ENCODE data around the gene MACIR. TPM values are rescaled to one million over a fixed set of nuclear protein-coding genes. Genes with fewer than 3 reads are reported as not detected.

The MACIR gene
- total and polyA plus RNA-seq, 2 donors (not counting 3 experiments of a cell fraction or from before 2014, with no cell fraction given): 4.0 to 9.3 TPM

- Histone ChIP-seq H3K9me3 (replicated peaks; ENCODE audit: control insufficient read depth, insufficient read depth, low read length) (no peaks in the 10 kb centered on the region), H3K79me2 (ENCODE audit: control insufficient read depth, insufficient read depth, low read length) (no peaks in the 10 kb centered on the region), H3K36me3 (ENCODE audit: control insufficient read depth in 2 of 2, extremely low read depth in 1 of 2, insufficient read depth in 2 of 2, low read length in 2 of 2) (no peaks in the 10 kb centered on the region), H2AFZ (ENCODE audit: low read depth, low read length) (no peak overlapping the region), H3K9me1 (replicated peaks; ENCODE audit: control insufficient read depth, extremely low read depth, insufficient read depth, low read length) (no peaks in the 10 kb centered on the region), H3K27ac (ENCODE audit: insufficient read depth, low read depth, low read length) (no peak overlapping the region), H3K9ac (replicated peaks; ENCODE audit: extremely low read depth, insufficient read depth, low read length) (no peak overlapping the region), H3K4me1 (ENCODE audit: control insufficient read depth, extremely low read depth, insufficient read depth, low read length) (peaks cover 2% of the 10 kb centered on the region), H3K4me2 (ENCODE audit: insufficient read depth, low read length) (no peak overlapping the region), H3K4me3 (replicated peaks in 1 of 3; ENCODE audit: insufficient read depth in 1 of 3, low read depth in 1 of 3, low read length in 3 of 3) (no peak overlapping the region), H4K20me1 (replicated peaks; ENCODE audit: control insufficient read depth, extremely low read depth, insufficient read depth, low read length) (no peaks in the 10 kb centered on the region), H3K27me3 (ENCODE audit: control insufficient read depth in 2 of 2, insufficient read depth in 2 of 2, low read length in 2 of 2) (no peaks in the 10 kb centered on the region)
- TF ChIP-seq FOS (IDR thresholded peaks at IDR 0.05; ENCODE audit: borderline replicate concordance, insufficient read depth, low read length) (no peak), POLR2A (IDR thresholded peaks at IDR 0.05; ENCODE audit: low read depth, low read length) (no peak), MYC (IDR thresholded peaks at IDR 0.05; ENCODE audit: low read depth, low read length) (no peak), EZH2 (IDR thresholded peaks at IDR 0.05; ENCODE audit: borderline replicate concordance, low read depth, low read length, severe bottlenecking) (no peak), GATA2 (IDR thresholded peaks at IDR 0.05; ENCODE audit: insufficient read depth, insufficient read length, low read depth, low read length) (no peak), MAX (IDR thresholded peaks at IDR 0.05; ENCODE audit: insufficient read depth, insufficient read length) (no peak), POLR2AphosphoS5 (IDR thresholded peaks at IDR 0.05; ENCODE audit: insufficient read depth, low read depth, low read length) (no peak), CTCF (IDR thresholded peaks at IDR 0.05; ENCODE audit: extremely low read depth in 1 of 2, insufficient read depth in 1 of 2, low read depth in 1 of 2, low read length in 2 of 2) (no peak), JUN (IDR thresholded peaks at IDR 0.05; ENCODE audit: borderline replicate concordance, insufficient read depth, insufficient read length, low read depth) (no peak)
- BruUV-seq (replicated peaks): no TSS peak
- FAIRE-seq (no peak), DNase-seq (ENCODE audit: low read depth, low spot score) (no peak)
- CTCF ChIA-PET: interaction anchor here (0.9 to 4.0 kb wide), 22 partner anchors 8 to 687 kb away, joined by 3 to 45 read pairs (median 10); partner anchors contain the start of genes GIN1 and PPIP5K2
- dilution Hi-C loops (cut with MboI; ENCODE audit: extremely low pct_ligation_motif_present, low sequenced_read_pairs): no loop called here
- intact Hi-C loops (cut with micrococcal nuclease): loop anchor here (5.0 kb wide), 1 partner anchor 251 kb away; no protein-coding TSS in a partner anchor
- POLR2A ChIA-PET: no interaction called here
These were observed 35.3 kb upstream of the MACIR start for GRCh38 chr5:103223031-103223955.
